Colon (tissue), 2 donors: ENCODE data around the gene P3H1.
"Not testable (repeated sequence)": the region's sequence is repeated elsewhere in the genome, so short reads cannot be mapped to it uniquely, and the experiment has no call there.

ENCODE experiments used
- FAIRE-seq: peaks from 2 replicates; lab custom pipeline; 2012; peaks lifted over from hg19 to GRCh38; lab: Jason Lieb, UNC
- donor health status: control.
- donor health status: control.

The P3H1 gene

GRCh38 chr1:42768172-42768571, 1.3 kb upstream of the P3H1 start:
- no peak for FAIRE-seq

- FAIRE-seq, result no peak
Observed at GRCh38 chr1:42767510-42768000, 727 bp upstream of the P3H1 start.

- FAIRE-seq, result no peak
Observed at GRCh38 chr1:42765832-42766740, 742 bp downstream of the P3H1 start.

- no peak for FAIRE-seq
Observed at GRCh38 chr1:42765269-42765668, 1.6 kb downstream of the P3H1 start.

- FAIRE-seq, result no peak
Observed at GRCh38 chr1:42762269-42762668, 4.6 kb downstream of the P3H1 start.

- FAIRE-seq, result no peak
Observed at GRCh38 chr1:42761567-42761966, 5.3 kb downstream of the P3H1 start.

- no peak for FAIRE-seq
Observed at GRCh38 chr1:42759114-42759513, 7.7 kb downstream of the P3H1 start.

- FAIRE-seq, result no peak
Observed at GRCh38 chr1:42758641-42759040, 8.2 kb downstream of the P3H1 start.

GRCh38 chr1:42757892-42758275, 8.9 kb downstream of the P3H1 start:
- no peak for FAIRE-seq

- FAIRE-seq, result no peak
Observed at GRCh38 chr1:42756956-42757891, 9.6 kb downstream of the P3H1 start.

GRCh38 chr1:42753070-42753469, 13.8 kb downstream of the P3H1 start:
- FAIRE-seq, result no peak

GRCh38 chr1:42752284-42752683, 14.5 kb downstream of the P3H1 start:
- FAIRE-seq, result no peak

- FAIRE-seq, result not testable (repeated sequence)
Observed at GRCh38 chr1:42751511-42752070, 15.2 kb downstream of the P3H1 start.

GRCh38 chr1:42750041-42750440, 16.8 kb downstream of the P3H1 start:
- no peak for FAIRE-seq

GRCh38 chr1:42748461-42749410, 18.1 kb downstream of the P3H1 start:
- no peak for FAIRE-seq

- no peak for FAIRE-seq
Observed at GRCh38 chr1:42748021-42748420, 18.8 kb downstream of the P3H1 start.

GRCh38 chr1:42747125-42747524, 19.7 kb downstream of the P3H1 start:
- FAIRE-seq, result no peak

- FAIRE-seq, result no peak
Observed at GRCh38 chr1:42746436-42747105, 20.3 kb downstream of the P3H1 start.

- no peak for FAIRE-seq
Observed at GRCh38 chr1:42745851-42746250, 21.0 kb downstream of the P3H1 start.

- FAIRE-seq, result no peak
Observed at GRCh38 chr1:42744148-42744413, 22.7 kb downstream of the P3H1 start.
